Occipital lobe (tissue), 2 donors: ENCODE data around the gene TNFRSF14. TPM values are rescaled to one million over a fixed set of nuclear protein-coding genes. Genes with fewer than 3 reads are reported as not detected.

ENCODE experiments used
- DNase-seq: peaks from one replicate; lab custom pipeline; 2025; lab: John Stamatoyannopoulos, UW
- total RNA-seq: library from RNA; depleted of rRNA; stranded (reverse); fragments of >200 nt; gene quantifications from one replicate; pipeline ENCODE4 v1.2.3, GENCODE V29; 2014

The TNFRSF14 gene
- total RNA-seq, 1 donor from 2014 or later: 2.0 TPM

GRCh38 chr1:2586154-2587070, 30.2 kb downstream of the TNFRSF14 start, which contains the start of gene PRXL2B:
Gene PRXL2B, plus strand, starts transcription at chr1:2586777. Its CDS starts 109 bp downstream, at chr1:2586886.
- DNase-seq: peak; percentile 99

GRCh38 chr1:2587071-2587859, 31.1 kb downstream of the TNFRSF14 start:
- no peak for DNase-seq

- no peak for DNase-seq
Observed at GRCh38 chr1:2587860-2588571, 31.8 kb downstream of the TNFRSF14 start.

- no peak for DNase-seq
Observed at GRCh38 chr1:2588661-2589430, 32.7 kb downstream of the TNFRSF14 start.

- no peak for DNase-seq
Observed at GRCh38 chr1:2589431-2590232, 33.5 kb downstream of the TNFRSF14 start.

GRCh38 chr1:2590233-2591141, 34.3 kb downstream of the TNFRSF14 start:
- no peak for DNase-seq

GRCh38 chr1:2591233-2591580, 35.0 kb downstream of the TNFRSF14 start:
- no peak for DNase-seq

GRCh38 chr1:2591581-2592261, 35.5 kb downstream of the TNFRSF14 start:
- DNase-seq: no peak

- no peak for DNase-seq
Observed at GRCh38 chr1:2592672-2593071, 36.5 kb downstream of the TNFRSF14 start.

GRCh38 chr1:2593251-2593878, 37.2 kb downstream of the TNFRSF14 start:
- no peak for DNase-seq

- DNase-seq: no peak
Observed at GRCh38 chr1:2594001-2594640, 38.0 kb downstream of the TNFRSF14 start.

- DNase-seq: no peak
Observed at GRCh38 chr1:2594641-2595131, 38.5 kb downstream of the TNFRSF14 start.

GRCh38 chr1:2595261-2595811, 39.2 kb downstream of the TNFRSF14 start:
- no peak for DNase-seq

- no peak for DNase-seq
Observed at GRCh38 chr1:2595812-2596529, 39.8 kb downstream of the TNFRSF14 start.

- DNase-seq: no peak
Observed at GRCh38 chr1:2596530-2597333, 40.6 kb downstream of the TNFRSF14 start.
